ENCODE measurements around the gene SCARB1.

DNA sequence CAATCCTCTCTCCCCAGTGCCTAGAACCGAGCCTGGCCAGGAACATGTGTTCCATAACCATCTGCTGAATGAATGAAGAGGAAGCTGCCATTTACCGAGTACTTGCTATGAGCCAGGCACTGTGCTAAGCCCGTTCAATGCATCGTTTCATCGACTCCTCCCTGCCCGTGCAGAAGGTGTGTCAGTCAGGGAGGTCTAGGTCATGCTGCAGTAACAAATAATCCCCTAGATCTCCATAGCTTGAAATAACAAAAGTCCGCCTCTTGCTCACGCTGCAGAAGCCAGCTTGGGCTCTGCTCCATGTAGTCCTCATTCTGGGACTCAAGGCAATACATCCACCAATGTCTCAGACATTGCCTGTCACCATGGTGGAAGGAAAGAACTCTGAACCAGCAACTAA, 101.3 kb downstream of the SCARB1 start:
- no peak for TF ChIP-seq FOXK2 (conservative IDR thresholded peaks at IDR 0.05 in 1 of 2, IDR thresholded peaks at IDR 0.05 in 1 of 2; ENCODE audit: low read depth in 2 of 2)
- TF ChIP-seq, protein P1, sequence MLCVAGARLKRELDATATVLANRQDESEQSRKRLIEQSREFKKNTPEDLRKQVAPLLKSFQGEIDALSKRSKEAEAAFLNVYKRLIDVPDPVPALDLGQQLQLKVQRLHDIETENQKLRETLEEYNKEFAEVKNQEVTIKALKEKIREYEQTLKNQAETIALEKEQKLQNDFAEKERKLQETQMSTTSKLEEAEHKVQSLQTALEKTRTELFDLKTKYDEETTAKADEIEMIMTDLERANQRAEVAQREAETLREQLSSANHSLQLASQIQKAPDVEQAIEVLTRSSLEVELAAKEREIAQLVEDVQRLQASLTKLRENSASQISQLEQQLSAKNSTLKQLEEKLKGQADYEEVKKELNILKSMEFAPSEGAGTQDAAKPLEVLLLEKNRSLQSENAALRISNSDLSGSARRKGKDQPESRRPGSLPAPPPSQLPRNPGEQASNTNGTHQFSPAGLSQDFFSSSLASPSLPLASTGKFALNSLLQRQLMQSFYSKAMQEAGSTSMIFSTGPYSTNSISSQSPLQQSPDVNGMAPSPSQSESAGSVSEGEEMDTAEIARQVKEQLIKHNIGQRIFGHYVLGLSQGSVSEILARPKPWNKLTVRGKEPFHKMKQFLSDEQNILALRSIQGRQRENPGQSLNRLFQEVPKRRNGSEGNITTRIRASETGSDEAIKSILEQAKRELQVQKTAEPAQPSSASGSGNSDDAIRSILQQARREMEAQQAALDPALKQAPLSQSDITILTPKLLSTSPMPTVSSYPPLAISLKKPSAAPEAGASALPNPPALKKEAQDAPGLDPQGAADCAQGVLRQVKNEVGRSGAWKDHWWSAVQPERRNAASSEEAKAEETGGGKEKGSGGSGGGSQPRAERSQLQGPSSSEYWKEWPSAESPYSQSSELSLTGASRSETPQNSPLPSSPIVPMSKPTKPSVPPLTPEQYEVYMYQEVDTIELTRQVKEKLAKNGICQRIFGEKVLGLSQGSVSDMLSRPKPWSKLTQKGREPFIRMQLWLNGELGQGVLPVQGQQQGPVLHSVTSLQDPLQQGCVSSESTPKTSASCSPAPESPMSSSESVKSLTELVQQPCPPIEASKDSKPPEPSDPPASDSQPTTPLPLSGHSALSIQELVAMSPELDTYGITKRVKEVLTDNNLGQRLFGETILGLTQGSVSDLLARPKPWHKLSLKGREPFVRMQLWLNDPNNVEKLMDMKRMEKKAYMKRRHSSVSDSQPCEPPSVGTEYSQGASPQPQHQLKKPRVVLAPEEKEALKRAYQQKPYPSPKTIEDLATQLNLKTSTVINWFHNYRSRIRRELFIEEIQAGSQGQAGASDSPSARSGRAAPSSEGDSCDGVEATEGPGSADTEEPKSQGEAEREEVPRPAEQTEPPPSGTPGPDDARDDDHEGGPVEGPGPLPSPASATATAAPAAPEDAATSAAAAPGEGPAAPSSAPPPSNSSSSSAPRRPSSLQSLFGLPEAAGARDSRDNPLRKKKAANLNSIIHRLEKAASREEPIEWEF (CRISPR knock-in tag; IDR thresholded peaks at IDR 0.05): no peak
- TF ChIP-seq, protein P2, sequence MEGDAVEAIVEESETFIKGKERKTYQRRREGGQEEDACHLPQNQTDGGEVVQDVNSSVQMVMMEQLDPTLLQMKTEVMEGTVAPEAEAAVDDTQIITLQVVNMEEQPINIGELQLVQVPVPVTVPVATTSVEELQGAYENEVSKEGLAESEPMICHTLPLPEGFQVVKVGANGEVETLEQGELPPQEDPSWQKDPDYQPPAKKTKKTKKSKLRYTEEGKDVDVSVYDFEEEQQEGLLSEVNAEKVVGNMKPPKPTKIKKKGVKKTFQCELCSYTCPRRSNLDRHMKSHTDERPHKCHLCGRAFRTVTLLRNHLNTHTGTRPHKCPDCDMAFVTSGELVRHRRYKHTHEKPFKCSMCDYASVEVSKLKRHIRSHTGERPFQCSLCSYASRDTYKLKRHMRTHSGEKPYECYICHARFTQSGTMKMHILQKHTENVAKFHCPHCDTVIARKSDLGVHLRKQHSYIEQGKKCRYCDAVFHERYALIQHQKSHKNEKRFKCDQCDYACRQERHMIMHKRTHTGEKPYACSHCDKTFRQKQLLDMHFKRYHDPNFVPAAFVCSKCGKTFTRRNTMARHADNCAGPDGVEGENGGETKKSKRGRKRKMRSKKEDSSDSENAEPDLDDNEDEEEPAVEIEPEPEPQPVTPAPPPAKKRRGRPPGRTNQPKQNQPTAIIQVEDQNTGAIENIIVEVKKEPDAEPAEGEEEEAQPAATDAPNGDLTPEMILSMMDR (IDR thresholded peaks at IDR 0.05 in 2 of 3, conservative IDR thresholded peaks at IDR 0.05 in 1 of 3; ENCODE audit: insufficient read depth in 2 of 3, low read depth in 1 of 3, low read length in 3 of 3): no peak
- TF ChIP-seq POLR2AphosphoS5 (IDR thresholded peaks at IDR 0.05; ENCODE audit: control insufficient read depth, insufficient read depth, low read depth, low read length): no peak
